K562 (cell line): ENCODE measurements around the gene CHTOP. TPM values are rescaled to one million over a fixed set of nuclear protein-coding genes. Genes with fewer than 3 reads are reported as not detected.

Experiments
- ATAC-seq: fragments of 200-7000 bp; cut with Tn5 transposase; 3 replicates; pipeline ENCODE4 v1.9.1; 2020; ENCODE audit warnings: moderate library complexity
- BruUV-seq: library from RNA; stranded (reverse); fragments of 400-500 nt; replicated peaks from 2 replicates; lab custom pipeline; 2021; lab: Mats Ljungman, UMichigan
- CTCF ChIA-PET: fragments of 300-600 bp; formaldehyde crosslinking; extraction: SDS; loops from one replicate; lab custom pipeline; 2021; ENCODE audit warnings: low intra/inter-chr PET ratio; lab: Yijun Ruan, JAX
- POLR2A ChIA-PET: fragments of 300-600, 350-650 bp; sonication (Branson Sonifier 250); formaldehyde crosslinking; extraction: SDS; loops from one replicate; lab custom pipeline; 2021; ENCODE audit warnings: antibody characterized with exemption, inconsistent platforms; lab: Yijun Ruan, JAX
- DNase-seq, 4 experiments: peaks; one replicate each; pipeline versions ENCODE4 v3.0.0 to v3.0.0-alpha.2; 2011 to 2018; ENCODE audit warnings: low spot score in 3 of 4, mixed read lengths in 3 of 4; ENCODE audit errors: extremely low read depth in 1 of 4
- FAIRE-seq: peaks from 2 replicates; lab custom pipeline; 2011; peaks lifted over from hg19 to GRCh38; lab: Jason Lieb, UNC
- H2AFZ ChIP-seq: 2 replicates; pipeline ENCODE4 v1.6.0; 2011; ENCODE audit warnings: low read depth, low read length, control low read depth, inconsistent platforms
- H3K27ac ChIP-seq: fragments of 200-600 bp; 3 replicates; pipeline ENCODE4 v1.8.0; 2011; ENCODE audit warnings: low read depth, mild to moderate bottlenecking, control low read depth, inconsistent platforms, low read length, moderate library complexity, mixed read lengths; ENCODE audit errors: extremely low read depth
- H3K27me3 ChIP-seq, 2 experiments: fragments of 300-600 bp in 1 of 2; 2 replicates in 1 of 2; 3 replicates in 1 of 2; pipeline versions ENCODE4 v1.6.0 to v1.8.0; 2011; ENCODE audit warnings: inconsistent platforms in 2 of 2, low read length in 2 of 2, mild to moderate bottlenecking in 1 of 2, mixed read lengths in 1 of 2, moderate library complexity in 1 of 2; ENCODE audit not compliant: control insufficient read depth in 2 of 2, insufficient read depth in 2 of 2
- H3K36me3 ChIP-seq: fragments of 300-600 bp; 3 replicates; pipeline ENCODE4 v1.8.0; 2011; ENCODE audit warnings: mild to moderate bottlenecking, low read length, inconsistent platforms; ENCODE audit not compliant: control insufficient read depth, insufficient read depth
- H3K4me1 ChIP-seq, 2 experiments: fragments of 200-600 bp in 1 of 2; replicated peaks in 1 of 2; 2 replicates in 1 of 2; 3 replicates in 1 of 2; pipeline versions ENCODE4 v1.5.1 to v1.8.0; 2011; ENCODE audit warnings: inconsistent platforms in 2 of 2, low read length in 2 of 2, mild to moderate bottlenecking in 1 of 2, mixed read lengths in 1 of 2, moderate library complexity in 1 of 2; ENCODE audit not compliant: control insufficient read depth in 2 of 2, insufficient read depth in 2 of 2
- H3K4me2 ChIP-seq: 2 replicates; pipeline ENCODE4 v1.6.1; 2011; ENCODE audit warnings: low read length, control low read depth, inconsistent platforms, mixed read lengths; ENCODE audit not compliant: insufficient read depth
- H3K4me3 ChIP-seq: fragments of 200-600 bp; sonication (generic), shearing (Covaris generic); 2 replicates; pipeline ENCODE4 v1.5.1; 2016; ENCODE audit warnings: control low read depth, inconsistent platforms
- H3K79me2 ChIP-seq: fragments of 200-600 bp; 3 replicates; pipeline ENCODE4 v1.8.0; 2011; ENCODE audit warnings: low read length, inconsistent platforms; ENCODE audit not compliant: control insufficient read depth, insufficient read depth
- H3K9ac ChIP-seq, 2 experiments: 2 replicates each; pipeline versions ENCODE4 v1.6.0 to v1.6.1; 2011; ENCODE audit warnings: low read depth in 2 of 2, low read length in 2 of 2, control low read depth in 1 of 2, inconsistent platforms in 1 of 2, mild to moderate bottlenecking in 1 of 2, mixed read lengths in 1 of 2; ENCODE audit not compliant: insufficient read depth in 1 of 2
- H3K9me1 ChIP-seq: one replicate; pipeline ENCODE4 v1.6.0; 2011; ENCODE audit warnings: inconsistent platforms, mild to moderate bottlenecking, low read length, moderate library complexity; ENCODE audit not compliant: control insufficient read depth, insufficient read depth
- H3K9me3 ChIP-seq: replicated peaks from 2 replicates; pipeline ENCODE4 v1.5.1; 2011; ENCODE audit warnings: low read depth, low read length, inconsistent platforms; ENCODE audit not compliant: control insufficient read depth, insufficient read depth
- H4K20me1 ChIP-seq: replicated peaks from 2 replicates; pipeline ENCODE4 v1.6.1; 2011; ENCODE audit warnings: low read length, inconsistent platforms, mixed read lengths; ENCODE audit not compliant: control insufficient read depth, insufficient read depth
- ARID2 ChIP-seq: fragments of 450-650 bp; IDR thresholded peaks from 2 replicates; pipeline ENCODE4 v1.6.1; 2017; ENCODE audit warnings: antibody characterized with exemption, mild to moderate bottlenecking
- NCOA6 ChIP-seq: fragments of 450-650 bp; IDR thresholded peaks from 2 replicates; pipeline ENCODE4 v1.6.1; 2017; ENCODE audit warnings: mild to moderate bottlenecking
- ZNF133 ChIP-seq: fragments of 250-450 bp; sonication (Bioruptor Pico); IDR thresholded peaks from 2 replicates; pipeline ENCODE4 v1.4.0; 2020; ENCODE audit warnings: mild to moderate bottlenecking
- ZNF408 ChIP-seq: fragments of 250-450 bp; sonication (Bioruptor Pico); IDR thresholded peaks from 2 replicates; pipeline ENCODE4 v1.4.0; 2020; ENCODE audit warnings: low read depth, mild to moderate bottlenecking, moderate library complexity
- WGBS: fragments of 100-300 bp; shearing (Covaris generic); methylation state at CpG from one replicate; pipeline ENCODE4 v1.1.6; 2016; ENCODE audit warnings: low coverage, mixed read lengths; ENCODE audit not compliant: insufficient coverage; ENCODE audit errors: missing lambda C conversion rate; 5-methylcytosine and 5-hydroxymethylcytosine counted together
- in situ Hi-C: fragments of 300-500 bp; cut with MboI; formaldehyde crosslinking; loops from 4 replicates; pipeline ENCODE4 v1.15.0; 2018; ENCODE audit warnings: inconsistent platforms, mixed read lengths
- intact Hi-C: fragments of 100-400 bp; cut with micrococcal nuclease; formaldehyde crosslinking; loops from 2 replicates; pipeline ENCODE4 v1.14.2; 2022
- polyA plus RNA-seq, 8 experiments: library from polyadenylated mRNA; depleted of rRNA in 4 of 8; stranded (reverse) in 5 of 8; unstranded in 3 of 8; fragments of >200 nt; fragmentation: Nextera tagmentation in 2 of 8; fragmentation: Illumina TruSeq in 1 of 8; extraction: Ambion mirVana in 2 of 8; extraction: Trizol in 1 of 8; gene quantifications; 2 replicates each; pipeline versions ENCODE4 v1.2.1 to v1.2.3, GENCODE V29; 2011 to 2014; ENCODE audit warnings: inconsistent platforms in 1 of 8, missing spikeins in 1 of 8
- total RNA-seq, 7 experiments: library from RNA; depleted of rRNA in 6 of 7; stranded (reverse); fragments of >200 nt in 6 of 7; fragmentation: Illumina TruSeq in 2 of 7; extraction: Trizol in 2 of 7; gene quantifications; 2 replicates each; pipeline versions ENCODE4 v1.2.1 to v1.2.3, GENCODE V29; 2011 to 2021; ENCODE audit warnings: low replicate concordance in 1 of 7
- TF ChIP-seq, protein P1 (sequence below): fragments of 250-450 bp; sonication (Bioruptor Pico); IDR thresholded peaks from 2 replicates; pipeline ENCODE4 v1.8.0; 2022; ENCODE audit warnings: moderate library complexity, mild to moderate bottlenecking, inconsistent platforms
- TF ChIP-seq, protein P2 (sequence below): sonication (generic); formaldehyde crosslinking; IDR thresholded peaks from 2 replicates; pipeline ENCODE4 v1.5.0; 2020; ENCODE audit warnings: missing genetic modification reagents
- TF ChIP-seq, protein P3 (sequence below), 2 experiments: fragments of 450-650 bp in 1 of 2; sonication (generic) in 1 of 2; formaldehyde crosslinking in 1 of 2; IDR thresholded peaks; 2 replicates each; pipeline versions ENCODE4 v1.7.1 to v1.9.0; 2016 to 2022; ENCODE audit warnings: inconsistent platforms in 1 of 2, mild to moderate bottlenecking in 1 of 2, missing genetic modification reagents in 1 of 2
- TF ChIP-seq, protein P4 (sequence below): fragments of 450-650 bp; conservative IDR thresholded peaks from 2 replicates; pipeline ENCODE4 v1.6.1; 2016; ENCODE audit warnings: missing genetic modification characterization, low read depth, mild to moderate bottlenecking, control low read depth, missing compliant biosample characterization

The CHTOP gene
- total and polyA plus RNA-seq, 9 of the 15 experiments (the other 6 are each of a cell fraction or from before 2014, with no cell fraction given) = 10.2 to 91.8 (median 60.8) TPM

DNA sequence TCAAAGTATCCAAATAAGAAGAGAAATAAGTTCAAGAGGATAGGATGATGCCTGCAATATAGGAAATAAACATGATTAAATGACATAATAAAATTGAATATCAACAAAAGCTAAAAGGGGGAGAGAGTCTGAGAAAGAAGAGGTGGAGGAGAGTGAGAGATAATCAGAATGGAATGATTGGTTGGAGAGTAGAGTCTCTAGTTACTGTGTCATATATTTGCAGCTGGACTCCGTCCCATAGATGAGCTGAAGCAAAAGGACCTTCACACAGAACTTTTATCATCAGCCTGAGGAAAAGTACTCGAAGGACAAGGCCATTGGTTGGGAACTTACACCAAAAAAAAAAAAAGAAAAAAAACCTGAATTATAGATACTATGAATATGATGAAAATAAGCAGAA lies 45.4 kb upstream of the CHTOP start (continued):
- TF ChIP-seq, protein P1, sequence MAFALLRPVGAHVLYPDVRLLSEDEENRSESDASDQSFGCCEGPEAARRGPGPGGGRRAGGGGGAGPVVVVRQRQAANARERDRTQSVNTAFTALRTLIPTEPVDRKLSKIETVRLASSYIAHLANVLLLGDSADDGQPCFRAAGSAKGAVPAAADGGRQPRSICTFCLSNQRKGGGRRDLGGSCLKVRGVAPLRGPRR (CRISPR knock-in tag) = no peak
- no peak for TF ChIP-seq NCOA6

DNA sequence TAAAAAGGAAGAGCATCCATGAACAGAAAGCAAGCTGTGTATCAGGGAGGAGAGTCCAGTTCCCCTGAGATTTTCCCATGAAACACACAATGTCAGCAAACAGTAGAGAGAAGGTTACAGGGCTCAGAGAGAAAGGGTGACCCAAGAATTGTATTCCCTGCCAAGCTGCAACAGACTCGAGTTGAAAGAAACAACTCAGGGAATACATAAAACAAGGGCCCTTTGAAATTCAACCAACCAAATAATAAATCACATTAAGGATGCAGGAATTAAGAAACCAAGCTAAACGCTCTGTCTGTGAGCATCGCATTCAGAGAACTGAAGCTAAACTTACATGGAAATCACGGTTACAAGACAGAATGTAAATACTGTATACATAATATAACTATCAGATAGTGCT lies 41.1 kb upstream of the CHTOP start:
- Histone ChIP-seq H3K9ac (no peak overlapping the region), H3K79me2 (no peaks in the 10 kb centered on the region), H3K36me3 (no peaks in the 10 kb centered on the region), H3K9me3 (no peaks in the 10 kb centered on the region), H3K27ac (no peak overlapping the region), H4K20me1 (no peaks in the 10 kb centered on the region), H3K4me3 (no peak overlapping the region), H3K27me3 (no peaks in the 10 kb centered on the region), H2AFZ (no peak overlapping the region), H3K9me1 (no peaks in the 10 kb centered on the region), H3K4me2 (no peak overlapping the region), H3K4me1 (peaks cover 0 to 2% of the 10 kb centered on the region in 2 experiments; a peak in 2 of 5 replicates)
- ATAC-seq (no peak), FAIRE-seq (no peak), DNase-seq (no peak)
- intact Hi-C loops = no loop called here
- in situ Hi-C loops = no loop called here
- no TSS peak for BruUV-seq
- WGBS = 21% methylated on average over 4 of the region's 4 CpGs
- ChIA-PET CTCF (interaction anchor here (0.7 kb wide), 1 partner anchor 24 kb away, joined by 4 read pairs; no protein-coding TSS in a partner anchor), POLR2A (interaction anchor here (0.6 to 1.4 kb wide), 7 partner anchors 9 to 47 kb away, joined by 3 to 5 read pairs (median 4); no protein-coding TSS in a partner anchor)
- TF ChIP-seq ZNF408 (CRISPR knock-in tag) (no peak), ARID2 (no peak), ZNF133 (CRISPR knock-in tag) (no peak)
- TF ChIP-seq, protein P2, sequence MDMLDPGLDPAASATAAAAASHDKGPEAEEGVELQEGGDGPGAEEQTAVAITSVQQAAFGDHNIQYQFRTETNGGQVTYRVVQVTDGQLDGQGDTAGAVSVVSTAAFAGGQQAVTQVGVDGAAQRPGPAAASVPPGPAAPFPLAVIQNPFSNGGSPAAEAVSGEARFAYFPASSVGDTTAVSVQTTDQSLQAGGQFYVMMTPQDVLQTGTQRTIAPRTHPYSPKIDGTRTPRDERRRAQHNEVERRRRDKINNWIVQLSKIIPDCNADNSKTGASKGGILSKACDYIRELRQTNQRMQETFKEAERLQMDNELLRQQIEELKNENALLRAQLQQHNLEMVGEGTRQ (CRISPR knock-in tag) = no peak
- TF ChIP-seq, protein P3, sequence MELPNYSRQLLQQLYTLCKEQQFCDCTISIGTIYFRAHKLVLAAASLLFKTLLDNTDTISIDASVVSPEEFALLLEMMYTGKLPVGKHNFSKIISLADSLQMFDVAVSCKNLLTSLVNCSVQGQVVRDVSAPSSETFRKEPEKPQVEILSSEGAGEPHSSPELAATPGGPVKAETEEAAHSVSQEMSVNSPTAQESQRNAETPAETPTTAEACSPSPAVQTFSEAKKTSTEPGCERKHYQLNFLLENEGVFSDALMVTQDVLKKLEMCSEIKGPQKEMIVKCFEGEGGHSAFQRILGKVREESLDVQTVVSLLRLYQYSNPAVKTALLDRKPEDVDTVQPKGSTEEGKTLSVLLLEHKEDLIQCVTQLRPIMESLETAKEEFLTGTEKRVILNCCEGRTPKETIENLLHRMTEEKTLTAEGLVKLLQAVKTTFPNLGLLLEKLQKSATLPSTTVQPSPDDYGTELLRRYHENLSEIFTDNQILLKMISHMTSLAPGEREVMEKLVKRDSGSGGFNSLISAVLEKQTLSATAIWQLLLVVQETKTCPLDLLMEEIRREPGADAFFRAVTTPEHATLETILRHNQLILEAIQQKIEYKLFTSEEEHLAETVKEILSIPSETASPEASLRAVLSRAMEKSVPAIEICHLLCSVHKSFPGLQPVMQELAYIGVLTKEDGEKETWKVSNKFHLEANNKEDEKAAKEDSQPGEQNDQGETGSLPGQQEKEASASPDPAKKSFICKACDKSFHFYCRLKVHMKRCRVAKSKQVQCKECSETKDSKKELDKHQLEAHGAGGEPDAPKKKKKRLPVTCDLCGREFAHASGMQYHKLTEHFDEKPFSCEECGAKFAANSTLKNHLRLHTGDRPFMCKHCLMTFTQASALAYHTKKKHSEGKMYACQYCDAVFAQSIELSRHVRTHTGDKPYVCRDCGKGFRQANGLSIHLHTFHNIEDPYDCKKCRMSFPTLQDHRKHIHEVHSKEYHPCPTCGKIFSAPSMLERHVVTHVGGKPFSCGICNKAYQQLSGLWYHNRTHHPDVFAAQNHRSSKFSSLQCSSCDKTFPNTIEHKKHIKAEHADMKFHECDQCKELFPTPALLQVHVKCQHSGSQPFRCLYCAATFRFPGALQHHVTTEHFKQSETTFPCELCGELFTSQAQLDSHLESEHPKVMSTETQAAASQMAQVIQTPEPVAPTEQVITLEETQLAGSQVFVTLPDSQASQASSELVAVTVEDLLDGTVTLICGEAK (IDR thresholded peaks at IDR 0.05) = no peak
- TF ChIP-seq, protein P3 (CRISPR knock-in tag; IDR thresholded peaks at IDR 0.05) = no peak
- TF ChIP-seq, protein P4, sequence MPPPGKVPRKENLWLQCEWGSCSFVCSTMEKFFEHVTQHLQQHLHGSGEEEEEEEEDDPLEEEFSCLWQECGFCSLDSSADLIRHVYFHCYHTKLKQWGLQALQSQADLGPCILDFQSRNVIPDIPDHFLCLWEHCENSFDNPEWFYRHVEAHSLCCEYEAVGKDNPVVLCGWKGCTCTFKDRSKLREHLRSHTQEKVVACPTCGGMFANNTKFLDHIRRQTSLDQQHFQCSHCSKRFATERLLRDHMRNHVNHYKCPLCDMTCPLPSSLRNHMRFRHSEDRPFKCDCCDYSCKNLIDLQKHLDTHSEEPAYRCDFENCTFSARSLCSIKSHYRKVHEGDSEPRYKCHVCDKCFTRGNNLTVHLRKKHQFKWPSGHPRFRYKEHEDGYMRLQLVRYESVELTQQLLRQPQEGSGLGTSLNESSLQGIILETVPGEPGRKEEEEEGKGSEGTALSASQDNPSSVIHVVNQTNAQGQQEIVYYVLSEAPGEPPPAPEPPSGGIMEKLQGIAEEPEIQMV (tag) = no peak
